Stimulated activated CD8-positive, alpha-beta memory T cell treated with anti-CD3 and anti-CD28 coated beads, Interleukin-2, amount 100 ng/mL, for 48 hours (primary cell): ENCODE data around the gene C1orf141.
"Not testable (repeated sequence)": the region's sequence is repeated elsewhere in the genome, so short reads cannot be mapped to it uniquely, and the experiment has no call there.

Source experiments
- DNase-seq, 2 donors: peaks; one replicate each; pipeline ENCODE4 v3.0.0-alpha.2; 2020; ENCODE audit warnings: low read depth in 2 of 2

The C1orf141 gene

DNA sequence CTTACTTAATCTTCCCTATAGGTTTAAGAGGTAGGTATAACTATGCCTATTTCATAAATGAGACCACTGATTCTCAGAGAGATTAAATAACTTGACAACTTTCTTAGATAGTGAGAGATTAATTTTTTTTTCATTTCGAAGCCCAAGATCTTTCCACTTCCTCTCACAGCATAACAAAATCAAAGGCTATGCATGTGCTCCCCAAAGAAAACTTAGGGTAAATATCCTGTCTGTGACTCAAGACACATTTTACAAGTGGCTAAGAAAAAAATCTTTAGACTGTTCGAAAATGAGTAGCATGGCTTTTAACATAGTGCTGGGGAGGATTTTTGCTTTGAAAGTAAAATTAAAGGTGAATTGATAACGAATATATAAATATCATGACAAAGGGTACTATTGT lies 8.2 kb upstream of the C1orf141 start:
- no peak for DNase-seq

DNA sequence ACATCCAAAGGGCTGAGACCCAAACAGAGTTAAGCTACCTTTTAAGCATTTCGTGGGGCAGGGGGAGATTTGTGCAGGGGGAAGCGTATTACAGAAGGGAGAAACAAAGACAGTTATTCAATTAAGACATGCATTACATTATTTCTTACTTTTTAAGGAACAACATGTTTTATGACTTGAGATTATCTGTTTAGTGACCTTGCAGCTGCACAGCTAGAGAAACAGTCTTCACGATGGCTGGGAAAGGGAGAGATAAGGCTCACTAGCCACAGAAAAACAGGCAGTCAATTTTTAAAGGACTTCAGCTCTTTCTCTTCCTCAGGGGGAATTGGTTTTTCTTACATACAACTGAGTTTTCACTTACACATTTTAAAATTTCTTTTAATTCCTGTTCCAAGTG lies 7.1 kb upstream of the C1orf141 start:
- not testable (repeated sequence) for DNase-seq

DNA sequence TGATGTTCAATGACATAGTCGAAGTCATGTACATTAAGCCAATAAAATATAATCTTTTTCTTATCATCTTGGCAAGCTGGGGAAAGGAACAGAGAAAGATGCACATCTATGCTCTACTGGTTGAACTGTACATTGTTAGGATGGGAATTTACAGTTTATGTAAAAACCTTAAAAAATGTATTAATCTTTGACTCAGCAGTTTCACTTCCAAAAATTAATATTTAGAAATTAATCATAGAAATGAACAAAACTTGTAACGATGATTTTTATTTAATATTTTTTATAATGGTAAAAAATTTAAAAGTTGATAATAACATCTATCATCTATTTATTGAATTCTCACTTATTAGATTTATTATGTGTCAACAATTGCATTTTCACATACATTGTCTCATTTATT lies 5.7 kb upstream of the C1orf141 start:
- no peak for DNase-seq

DNA sequence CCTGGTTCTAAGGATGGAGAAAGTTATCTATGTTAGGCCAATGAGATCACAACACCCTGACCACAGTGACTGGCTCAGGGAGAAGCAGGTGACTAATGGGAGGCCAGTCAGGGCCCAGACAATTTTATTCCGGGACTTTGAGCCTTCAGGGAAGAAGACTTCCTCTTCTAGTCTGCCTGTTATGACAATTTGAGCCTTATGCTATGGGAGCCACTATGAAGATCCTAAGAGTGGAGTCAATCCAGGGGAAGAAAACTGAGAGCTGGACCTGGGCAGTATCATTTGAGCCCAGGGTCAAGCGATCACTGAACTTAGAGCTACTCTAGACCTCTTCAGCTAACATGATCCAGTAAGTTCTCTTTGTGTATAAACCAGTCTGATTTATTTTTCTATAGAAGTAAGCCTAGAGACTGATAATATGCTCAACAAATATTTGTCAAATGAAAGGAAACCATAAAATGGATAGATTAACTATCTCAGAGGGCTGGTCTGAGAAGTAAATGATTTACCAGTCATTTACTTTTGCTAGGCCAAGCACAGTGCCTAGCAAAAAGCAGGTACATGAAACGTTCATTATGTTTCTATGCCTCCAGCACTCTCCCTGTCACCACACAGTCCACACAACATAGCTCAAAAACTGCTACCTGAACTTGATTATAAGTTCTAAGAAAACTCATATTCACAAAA lies 4.2 kb upstream of the C1orf141 start:
- DNase-seq: no peak

DNA sequence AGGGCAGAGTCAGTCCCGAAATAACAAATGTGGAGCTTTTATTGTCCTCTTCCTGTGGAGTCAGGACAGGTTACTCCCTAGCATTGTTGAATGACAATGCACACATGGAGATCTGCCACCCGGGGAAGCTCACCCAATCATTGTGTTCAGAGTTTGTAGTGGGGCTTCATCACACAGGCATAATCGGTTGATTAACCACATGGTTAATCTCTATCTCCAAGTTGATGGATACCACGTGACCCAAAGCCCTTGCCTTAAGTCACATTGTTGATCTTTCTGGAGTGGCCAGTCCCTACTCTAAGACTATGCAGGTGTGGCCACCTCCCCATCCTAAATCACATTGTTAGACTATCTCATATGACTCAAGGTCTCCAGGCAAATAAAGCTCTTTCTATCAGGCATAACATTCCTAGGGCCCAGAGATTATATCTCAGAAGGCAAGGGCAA lies 2.6 kb upstream of the C1orf141 start:
- DNase-seq: no peak

DNA sequence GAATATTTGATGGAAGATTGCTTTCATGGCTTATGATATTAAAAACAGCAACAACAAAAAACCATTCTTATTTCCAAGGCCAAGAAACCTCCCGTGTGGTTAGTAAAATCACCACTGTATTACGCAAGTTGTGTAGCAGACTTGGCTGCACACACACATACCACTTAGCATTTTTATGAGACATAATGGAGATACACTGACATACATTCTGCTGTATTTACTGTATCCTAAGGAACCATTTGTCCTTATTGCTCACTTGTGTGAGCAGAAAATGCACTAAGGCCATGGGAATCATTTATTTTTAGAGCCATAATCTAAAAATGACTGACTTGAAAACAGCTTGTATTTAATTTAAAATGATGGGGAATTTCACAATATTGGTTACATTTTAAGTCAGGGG lies 584 bp upstream of the C1orf141 start:
- no peak for DNase-seq

DNA sequence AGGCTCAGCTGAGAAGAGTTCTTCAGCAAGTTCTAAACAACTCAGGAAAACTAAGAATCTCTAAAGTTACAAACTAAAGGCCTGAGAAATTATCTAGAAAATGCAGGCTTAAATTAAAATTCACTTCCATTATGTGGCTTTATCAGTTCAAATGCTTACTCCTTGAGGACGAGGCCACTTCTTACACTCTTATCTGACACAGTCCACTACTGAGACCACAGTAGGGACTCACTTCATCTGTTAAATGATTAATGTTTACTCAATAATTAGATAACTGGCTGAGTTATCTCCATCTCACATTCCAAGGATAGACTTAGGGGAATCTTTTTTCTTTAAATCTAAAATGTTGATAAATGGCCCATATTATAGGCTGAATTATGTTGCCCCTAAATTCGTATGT lies 1.6 kb downstream of the C1orf141 start:
- no peak for DNase-seq

DNA sequence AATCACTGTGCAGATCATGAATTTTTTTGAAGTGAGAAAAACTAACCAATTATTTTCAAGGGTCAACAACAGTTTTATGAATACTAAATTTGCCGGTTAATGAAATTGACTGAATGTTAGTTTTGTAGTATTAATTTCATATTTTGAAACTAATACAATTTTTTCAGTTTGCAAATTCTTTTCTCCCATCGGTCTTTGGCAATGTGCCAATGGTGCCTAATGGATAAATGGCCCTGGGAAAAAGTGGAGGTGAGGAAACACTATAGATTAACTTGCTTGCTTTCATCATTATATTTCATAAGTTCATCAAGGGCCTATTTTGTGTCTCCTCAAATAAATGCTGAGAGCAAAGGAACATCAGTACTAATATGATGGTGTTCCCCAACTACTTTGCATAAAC lies 4.1 kb downstream of the C1orf141 start:
- no peak for DNase-seq

DNA sequence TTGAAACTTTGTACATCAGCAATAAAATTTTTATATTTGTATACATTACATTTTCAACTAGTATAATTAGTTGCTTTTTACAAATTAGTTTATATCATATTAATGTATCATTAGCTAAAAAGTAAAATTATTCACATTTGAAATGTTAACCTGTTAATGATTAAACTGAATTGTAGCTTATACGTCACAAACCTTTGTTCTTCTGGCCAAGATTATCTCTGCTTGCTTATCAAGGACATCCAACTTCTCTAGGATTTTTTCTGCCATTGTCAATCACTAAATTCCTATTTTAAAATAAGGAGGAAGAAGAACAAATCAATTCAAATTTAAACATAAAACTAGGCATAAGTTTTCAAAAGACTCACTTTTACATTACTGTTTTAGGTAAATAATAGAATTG lies 7.8 kb downstream of the C1orf141 start:
- DNase-seq: no peak

DNA sequence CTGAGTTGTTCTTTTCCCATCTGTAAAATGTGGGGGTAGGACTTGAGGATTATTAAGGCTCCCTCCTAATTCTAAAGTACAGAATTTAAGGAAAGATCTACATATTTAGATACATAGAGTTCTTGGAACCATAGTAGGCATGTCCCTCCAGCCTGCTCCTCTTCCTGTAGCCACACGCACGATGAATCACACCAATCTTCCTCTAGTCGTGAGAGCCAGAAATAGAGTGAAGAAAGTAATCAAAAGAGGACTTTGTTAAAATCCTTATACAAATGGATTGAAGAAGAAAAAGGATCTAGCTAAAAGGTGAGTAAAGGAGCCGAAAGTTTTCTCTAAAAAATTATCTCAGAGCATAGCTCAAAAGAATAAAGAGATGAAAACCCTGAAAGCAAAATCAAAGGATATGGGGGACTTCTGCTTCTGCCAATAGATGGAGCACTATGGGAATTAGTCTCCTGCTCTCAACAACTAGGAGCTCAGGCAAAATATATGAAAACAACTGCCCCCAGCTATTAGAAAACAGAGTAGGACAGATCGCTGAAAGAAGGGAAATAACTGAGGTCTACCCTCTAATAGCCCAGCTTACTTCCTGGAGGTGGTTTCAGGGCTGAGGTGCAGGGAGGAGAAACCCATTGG lies 8.5 kb downstream of the C1orf141 start:
- no peak for DNase-seq

DNA sequence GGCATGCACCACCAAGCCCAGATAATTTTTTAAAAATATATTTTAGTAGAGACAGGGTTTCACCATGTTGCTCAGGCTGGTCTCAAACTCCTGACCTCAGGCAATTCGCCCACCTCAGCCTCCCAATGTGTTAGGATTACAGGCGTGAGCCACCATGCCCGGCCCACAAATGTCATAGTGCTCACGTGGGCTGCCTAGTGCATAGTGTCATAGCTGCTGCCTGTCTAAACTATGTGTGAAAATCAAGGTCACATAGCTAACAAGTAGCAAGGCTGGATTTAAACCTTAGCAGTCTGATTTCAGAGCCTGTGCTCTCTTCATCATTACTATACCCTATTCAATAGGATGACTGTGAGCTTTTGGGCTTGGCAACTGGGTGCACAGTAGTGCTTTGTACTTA lies 10.3 kb downstream of the C1orf141 start:
- no peak for DNase-seq

DNA sequence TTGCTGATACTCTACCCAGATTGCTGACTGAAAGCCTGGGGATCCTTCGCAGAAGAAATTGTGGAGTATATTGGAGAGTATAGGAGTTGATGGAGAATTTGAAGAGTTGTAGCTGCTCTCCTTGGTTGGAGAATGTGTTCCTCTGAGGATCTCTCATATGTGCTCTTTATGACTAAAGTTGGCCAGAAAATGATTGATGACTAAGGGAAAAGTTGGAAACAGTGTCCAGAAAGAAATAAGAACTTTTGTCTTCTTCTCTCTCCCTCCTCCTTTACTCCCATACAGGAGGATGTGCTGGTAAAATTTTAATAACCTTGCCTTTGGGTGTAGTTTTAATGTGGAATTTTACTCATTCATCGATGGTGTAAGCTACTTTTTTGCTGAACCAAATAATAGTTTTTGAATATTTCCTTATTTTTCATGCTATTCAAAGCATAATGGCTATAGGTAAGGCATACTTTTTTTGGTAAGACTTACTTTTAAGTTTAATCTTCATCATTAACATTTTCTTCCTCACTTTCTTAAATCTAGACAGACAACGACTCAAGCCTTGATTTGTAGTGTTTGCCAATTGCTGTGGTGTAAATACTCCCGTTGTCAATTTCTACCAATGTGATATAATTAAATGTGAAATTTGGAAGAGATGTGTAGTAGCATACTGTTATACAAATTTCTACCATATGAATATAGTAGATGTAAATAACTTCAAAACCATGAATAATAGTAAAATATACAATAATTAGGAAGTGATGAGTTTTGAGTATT lies 13.7 kb downstream of the C1orf141 start:
- no peak for DNase-seq

DNA sequence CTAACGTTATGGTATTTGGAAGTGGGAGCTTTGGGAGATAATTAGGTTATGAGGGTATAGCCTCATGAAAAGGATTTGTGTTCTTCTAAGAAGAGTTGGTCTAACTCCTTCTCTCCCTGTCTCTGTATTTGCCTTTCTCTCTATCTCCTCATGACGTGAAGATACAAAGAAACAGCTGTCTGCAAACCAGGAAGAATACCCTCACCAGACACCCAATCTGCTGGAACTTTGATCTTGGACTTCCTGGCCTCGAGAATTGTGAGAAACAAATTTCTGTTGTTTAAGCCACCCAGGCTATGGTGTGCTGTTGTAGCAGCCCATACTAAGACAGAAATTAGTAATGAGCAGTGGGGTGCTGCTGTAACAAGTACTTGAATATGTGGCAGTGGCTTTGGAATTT lies 16.1 kb downstream of the C1orf141 start:
- no peak for DNase-seq

DNA sequence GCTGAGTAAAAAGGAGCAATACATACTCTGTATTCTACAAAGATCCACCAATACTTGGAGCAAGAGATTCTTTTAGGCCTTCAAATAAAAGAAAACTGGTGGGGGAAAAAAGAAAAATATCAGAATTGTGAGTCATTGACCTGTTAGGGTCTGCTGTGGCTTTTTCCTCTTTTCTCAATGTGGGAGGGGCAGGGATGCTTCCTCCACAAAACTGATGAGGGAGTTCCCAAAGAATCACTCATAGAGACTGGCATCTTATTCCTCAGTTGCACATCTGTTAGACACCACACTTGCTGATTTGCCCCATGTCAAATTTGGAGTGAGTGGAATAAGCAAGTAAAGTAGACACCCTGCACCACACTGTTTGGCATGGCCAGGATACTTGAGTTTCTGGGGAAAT lies 16.6 kb downstream of the C1orf141 start:
- DNase-seq: no peak

DNA sequence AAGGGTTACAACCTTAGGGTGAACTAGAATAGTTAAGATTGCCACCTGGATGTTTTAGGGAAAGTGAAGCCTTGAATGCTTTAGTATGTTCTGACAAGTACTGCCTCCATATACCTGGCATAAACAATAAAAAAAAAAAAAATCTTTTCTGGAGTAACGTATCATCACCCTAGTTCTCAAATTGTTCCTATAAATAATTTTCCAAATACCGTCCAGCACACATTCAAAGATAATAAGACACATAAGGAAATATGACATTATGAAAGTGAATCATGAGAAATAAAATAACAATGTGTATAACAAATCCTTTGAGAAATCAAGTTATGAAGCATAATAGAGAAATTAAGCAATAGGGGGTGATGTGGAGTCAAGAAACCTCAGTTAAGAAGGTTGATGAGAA lies 20.6 kb downstream of the C1orf141 start:
- no peak for DNase-seq

DNA sequence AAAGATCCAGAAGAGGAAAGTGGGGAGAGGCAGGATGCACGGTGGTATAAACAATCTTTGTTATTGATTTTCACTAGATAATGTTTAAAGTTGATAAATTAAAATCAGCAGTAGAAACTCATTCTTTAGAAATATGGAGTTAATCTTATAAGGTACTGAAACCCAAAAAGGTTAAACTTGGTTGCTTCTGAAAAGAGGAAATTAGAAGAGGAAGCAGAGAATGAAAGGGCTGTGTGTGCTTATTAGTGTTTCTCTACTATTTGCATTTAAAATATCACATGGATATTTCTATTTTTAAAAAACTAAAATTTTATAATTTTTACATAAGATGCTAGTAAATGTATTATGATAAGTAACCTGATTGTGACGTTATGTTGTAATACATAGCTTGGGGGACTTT lies 24.4 kb downstream of the C1orf141 start:
- DNase-seq: no peak

DNA sequence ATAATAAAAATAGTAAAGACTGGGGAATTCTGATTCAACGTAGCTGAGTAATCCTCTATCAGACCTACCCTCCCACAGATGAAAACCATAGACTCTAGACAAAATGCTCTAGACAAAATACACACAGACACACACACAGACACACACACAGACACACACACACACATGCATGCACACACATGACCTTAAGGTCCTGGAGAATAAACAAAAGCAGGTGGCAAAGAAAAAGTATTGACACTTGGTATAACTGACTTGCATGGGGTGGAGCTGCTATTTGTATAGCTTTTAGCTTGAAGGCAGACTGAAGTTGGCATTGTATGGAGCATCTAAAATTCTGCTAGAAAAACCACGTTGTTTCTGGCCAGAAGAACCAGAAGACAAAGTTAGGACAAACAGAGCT lies 29.3 kb downstream of the C1orf141 start:
- no peak for DNase-seq

DNA sequence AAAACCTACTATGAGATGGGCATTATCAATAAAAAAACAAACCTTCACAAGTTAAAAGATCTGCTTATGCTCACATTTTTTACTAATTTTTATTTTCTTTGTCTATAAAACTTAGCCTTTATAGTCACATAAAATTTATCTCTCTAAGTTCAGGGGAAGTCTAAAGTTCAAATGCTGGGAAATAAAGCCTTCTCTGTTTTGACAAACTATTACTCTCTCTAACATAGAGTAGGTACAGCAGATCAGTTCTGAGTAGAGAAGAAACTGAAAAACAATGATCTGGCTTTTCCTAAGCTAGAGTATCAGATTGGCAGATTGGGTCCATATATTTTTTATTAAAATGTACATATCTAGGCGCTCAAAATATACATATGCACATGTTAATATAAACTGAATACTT lies 31.2 kb downstream of the C1orf141 start:
- DNase-seq: no peak

DNA sequence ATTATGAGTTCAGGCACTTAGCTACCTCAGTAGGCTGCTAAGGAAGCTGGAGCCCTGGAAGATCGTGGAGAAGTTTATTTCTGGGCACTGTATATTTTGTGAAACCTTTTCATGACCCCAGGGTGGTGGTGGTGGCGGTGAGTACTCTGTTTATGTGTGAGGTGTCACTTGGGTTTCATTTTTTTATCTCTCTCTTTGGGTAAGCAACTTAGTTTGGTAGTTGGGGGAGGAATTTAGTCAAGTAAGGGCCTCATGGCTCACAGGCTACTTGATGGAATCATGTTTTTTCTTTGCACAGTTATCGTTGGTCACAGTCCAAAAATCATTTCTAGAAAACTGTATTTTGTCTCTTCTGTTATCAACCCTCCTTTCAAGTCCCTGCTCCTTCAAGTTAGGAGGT lies 33.9 kb downstream of the C1orf141 start:
- DNase-seq: no peak

DNA sequence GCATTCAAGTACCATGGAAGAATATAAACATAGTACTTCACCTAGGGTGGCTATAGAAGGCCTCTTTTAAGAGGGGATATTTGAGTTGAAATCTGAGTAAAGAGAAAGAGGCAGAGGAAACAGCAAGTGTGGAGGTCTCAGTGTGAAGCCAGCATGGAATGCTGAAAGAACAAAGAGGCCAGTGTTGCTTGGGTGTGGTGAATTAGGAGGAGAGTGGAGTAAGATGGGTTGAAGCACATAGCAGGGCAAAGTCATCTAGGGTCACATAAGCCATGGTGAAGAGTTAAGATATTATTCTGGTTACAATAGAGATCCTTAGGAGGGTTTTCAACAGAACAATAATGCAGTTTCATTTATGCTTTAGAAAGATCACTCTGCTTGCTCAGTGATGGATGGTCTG lies 37.5 kb downstream of the C1orf141 start:
- DNase-seq: no peak

DNA sequence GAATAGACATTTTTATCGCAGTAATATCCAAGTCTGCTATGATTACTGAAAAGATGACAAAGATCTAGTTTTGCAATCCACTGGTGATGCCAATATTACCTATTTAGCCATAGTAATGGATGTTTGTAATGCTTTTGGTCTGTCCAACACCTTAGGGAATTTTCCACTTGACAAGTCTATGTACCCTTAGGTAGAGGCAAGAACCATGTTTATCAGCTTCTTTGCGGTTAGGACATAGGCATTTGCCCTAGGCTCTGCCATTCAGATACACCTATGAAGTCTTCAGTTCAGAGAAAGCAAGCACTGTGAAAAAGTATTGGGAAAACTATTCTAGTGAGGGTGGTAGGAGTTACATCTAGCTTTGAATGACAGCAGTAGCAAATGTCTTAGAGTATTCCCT lies 40.6 kb downstream of the C1orf141 start:
- no peak for DNase-seq

DNA sequence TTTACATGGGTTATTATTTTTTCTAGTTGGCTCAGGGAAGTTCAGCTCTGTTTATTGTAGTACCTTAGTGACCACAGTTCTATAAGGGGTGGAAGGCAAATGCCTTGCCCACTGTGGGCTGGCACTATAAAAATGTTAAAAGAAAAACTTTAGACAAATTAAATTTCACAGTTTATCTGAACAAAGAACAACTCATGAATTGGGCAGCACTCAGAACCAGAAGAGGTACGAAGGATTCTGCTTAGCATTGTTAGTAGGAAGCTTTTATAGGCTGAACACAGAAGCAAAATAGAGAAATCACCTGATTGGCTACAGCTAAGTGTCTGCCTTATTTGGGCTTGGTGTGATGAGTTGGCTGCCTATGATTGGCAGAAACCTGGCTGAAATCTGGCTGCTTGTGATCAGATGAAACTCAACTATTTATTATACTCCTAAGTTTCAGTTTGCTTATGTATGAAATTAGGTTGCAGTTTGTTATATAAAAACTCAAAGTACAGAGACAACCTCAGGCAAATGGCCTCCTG lies 45.0 kb downstream of the C1orf141 start:
- no peak for DNase-seq

DNA sequence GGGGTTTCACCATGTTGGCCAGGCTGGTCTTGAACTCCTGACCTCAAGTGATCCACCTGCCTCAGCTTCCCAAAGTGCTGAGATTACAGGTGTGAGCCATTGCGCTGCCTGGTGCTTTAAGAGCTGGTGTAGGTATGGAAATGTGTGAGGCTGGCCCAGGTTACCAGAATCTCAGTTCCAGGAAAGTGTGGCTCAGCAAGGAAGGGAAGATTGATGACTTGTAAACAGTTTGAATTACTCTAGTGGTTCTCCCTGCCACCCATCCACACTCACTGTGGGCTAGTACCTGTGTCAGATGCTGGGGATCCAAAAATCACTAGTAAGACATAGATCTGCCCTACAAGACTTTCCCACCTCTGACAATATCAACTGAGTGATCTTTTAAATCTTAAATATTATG lies 46.3 kb downstream of the C1orf141 start:
- no peak for DNase-seq
